Thyroid gland (tissue), 4 donors: ENCODE data around the gene MYO10. TPM values are rescaled to one million over a fixed set of nuclear protein-coding genes. Genes with fewer than 3 reads are reported as not detected.

Experiments
- DNase-seq, 2 donors: peaks; one replicate each; pipeline ENCODE4 v3.0.0-alpha.2; 2019
- H3K27ac ChIP-seq, 3 donors: fragments of 200-600 bp; sonication (generic); 1 replicate in 2 of 3; 2 replicates in 1 of 3; pipeline ENCODE4 v1.5.1; 2016 to 2019; ENCODE audit warnings: mild to moderate bottlenecking in 1 of 3, moderate library complexity in 1 of 3
- H3K27me3 ChIP-seq: fragments of 200-600 bp; sonication (generic); one replicate; pipeline ENCODE4 v1.5.1; 2019
- H3K36me3 ChIP-seq, 2 donors: fragments of 200-600 bp; sonication (generic); one replicate each; pipeline ENCODE4 v1.5.1; 2016 to 2019
- H3K4me1 ChIP-seq, 2 donors: fragments of 200-600 bp; sonication (generic); one replicate each; pipeline ENCODE4 v1.5.1; 2017 to 2019
- H3K4me3 ChIP-seq, 3 donors: fragments of 200-600 bp; sonication (generic); replicated peaks in 1 of 3; 1 replicate in 2 of 3; 2 replicates in 1 of 3; pipeline ENCODE4 v1.5.1; 2016; ENCODE audit warnings: mild to moderate bottlenecking in 1 of 3
- H3K9me3 ChIP-seq: fragments of 200-600 bp; sonication (generic); one replicate; pipeline ENCODE4 v1.5.1; 2017
- CTCF ChIP-seq, 6 experiments: fragments of 200-600 bp in 3 of 6; fragments of 450-650 bp in 3 of 6; sonication (generic) in 3 of 6; IDR thresholded peaks; one replicate each; pipeline ENCODE4 v1.5.1; 2016 to 2019; ENCODE audit warnings: antibody characterized with exemption in 6 of 6, mild to moderate bottlenecking in 2 of 6, inconsistent platforms in 1 of 6, moderate library complexity in 1 of 6
- POLR2A ChIP-seq, 2 donors: fragments of 450-650 bp; IDR thresholded peaks; one replicate each; pipeline ENCODE4 v1.6.1; 2017; ENCODE audit warnings: antibody characterized with exemption in 2 of 2, mild to moderate bottlenecking in 2 of 2, moderate library complexity in 1 of 2
- WGBS, 2 donors: methylation state at CpG; one replicate each; pipeline ENCODE4 v1.1.5; 2017; 5-methylcytosine and 5-hydroxymethylcytosine counted together
- intact Hi-C: fragments of 100-400 bp; cut with DNase I; formaldehyde crosslinking; loops from one replicate; pipeline ENCODE4 v1.15.1; 2023
- total RNA-seq, 4 donors: library from RNA; depleted of rRNA; stranded (reverse); fragments of >200 nt; gene quantifications; one replicate each; pipeline ENCODE4 v1.2.3, GENCODE V29; 2016

MYO10 gene
- total RNA-seq, 4 donors from 2014 or later = 49.2 to 89.6 (median 71.0) TPM

- no peak overlapping the region for H3K27ac ChIP-seq
- no peaks in the 10 kb centered on the region for H3K4me1 ChIP-seq
- no peaks in the 10 kb centered on the region for H3K9me3 ChIP-seq
- TF ChIP-seq CTCF (IDR thresholded peaks at IDR 0.05) = no peak
- no peak for TF ChIP-seq POLR2A (IDR thresholded peaks at IDR 0.05)
- no peak for DNase-seq
- H3K27me3 ChIP-seq = no peaks in the 10 kb centered on the region
- H3K4me3 ChIP-seq = no peak overlapping the region
- intact Hi-C loops = no loop called here
- WGBS, 2 donors = 73 to 81% methylated on average over 3 of the region's 3 CpGs
- H3K36me3 ChIP-seq = no peaks in the 10 kb centered on the region
These were observed 44.9 kb upstream of the MYO10 start for GRCh38 chr5:16980983-16981382.

- H3K4me1 ChIP-seq = no peaks in the 10 kb centered on the region
- no peak overlapping the region for H3K4me3 ChIP-seq
- DNase-seq = no peak
- TF ChIP-seq CTCF (IDR thresholded peaks at IDR 0.05) (no peak), POLR2A (IDR thresholded peaks at IDR 0.05) (no peak)
- no peaks in the 10 kb centered on the region for H3K27me3 ChIP-seq
- no peaks in the 10 kb centered on the region for H3K9me3 ChIP-seq
- intact Hi-C loops = no loop called here
- H3K27ac ChIP-seq = no peak overlapping the region
- H3K36me3 ChIP-seq = no peaks in the 10 kb centered on the region
These were observed 42.2 kb upstream of the MYO10 start for GRCh38 chr5:16978296-16978695.

GRCh38 chr5:16976625-16977008 lies 40.5 kb upstream of the MYO10 start:
- no peak overlapping the region for H3K27ac ChIP-seq
- intact Hi-C loops = no loop called here
- no peak for TF ChIP-seq POLR2A (IDR thresholded peaks at IDR 0.05)
- TF ChIP-seq CTCF (IDR thresholded peaks at IDR 0.05) = no peak
- no peaks in the 10 kb centered on the region for H3K36me3 ChIP-seq
- H3K9me3 ChIP-seq = no peaks in the 10 kb centered on the region
- no peak overlapping the region for H3K4me3 ChIP-seq
- H3K4me1 ChIP-seq = no peaks in the 10 kb centered on the region
- DNase-seq = no peak
- no peaks in the 10 kb centered on the region for H3K27me3 ChIP-seq
- 81 to 82% methylated on average over 1 of the region's 1 CpG for WGBS, 2 donors

- H3K36me3 ChIP-seq = no peaks in the 10 kb centered on the region
- TF ChIP-seq CTCF (IDR thresholded peaks at IDR 0.05) (no peak), POLR2A (IDR thresholded peaks at IDR 0.05) (no peak)
- WGBS, 2 donors = 63 to 83% methylated on average over 2 of the region's 2 CpGs
These were observed 40.0 kb upstream of the MYO10 start for GRCh38 chr5:16975950-16976624.

GRCh38 chr5:16974981-16975380 lies 38.9 kb upstream of the MYO10 start:
- no peak for TF ChIP-seq CTCF (IDR thresholded peaks at IDR 0.05)
- TF ChIP-seq POLR2A (IDR thresholded peaks at IDR 0.05) = no peak
- no peak overlapping the region for H3K27ac ChIP-seq
- no peaks in the 10 kb centered on the region for H3K9me3 ChIP-seq
- no peaks in the 10 kb centered on the region for H3K27me3 ChIP-seq
- no peak overlapping the region for H3K4me3 ChIP-seq
- H3K36me3 ChIP-seq = no peaks in the 10 kb centered on the region
- WGBS, 2 donors = 67 to 86% methylated on average over 2 of the region's 2 CpGs
- H3K4me1 ChIP-seq = no peaks in the 10 kb centered on the region
- intact Hi-C loops = no loop called here
- no peak for DNase-seq

More at GRCh38 chr5:16975950-16976624, 40.0 kb upstream of the MYO10 start:
- no peak for DNase-seq
- no peaks in the 10 kb centered on the region for H3K4me1 ChIP-seq
- no peak overlapping the region for H3K27ac ChIP-seq
- no peaks in the 10 kb centered on the region for H3K9me3 ChIP-seq
- no peak overlapping the region for H3K4me3 ChIP-seq
- intact Hi-C loops = no loop called here
- H3K27me3 ChIP-seq = no peaks in the 10 kb centered on the region
